GM19035 (cell line): Measurements from ENCODE around the gene FAM222A.

Experiments
- ATAC-seq: cut with Tn5 transposase; IDR thresholded peaks from one replicate; pipeline ENCODE4 v1.9.1; 2021; ENCODE audit not compliant: unreplicated experiment

FAM222A gene

GRCh38 chr12:109770861-109771670 lies 57.4 kb downstream of the FAM222A start:
- ATAC-seq: no peak

- no peak for ATAC-seq
Observed at GRCh38 chr12:109771746-109772621, 58.4 kb downstream of the FAM222A start.

GRCh38 chr12:109772622-109773321 lies 59.1 kb downstream of the FAM222A start:
- ATAC-seq: no peak

DNA sequence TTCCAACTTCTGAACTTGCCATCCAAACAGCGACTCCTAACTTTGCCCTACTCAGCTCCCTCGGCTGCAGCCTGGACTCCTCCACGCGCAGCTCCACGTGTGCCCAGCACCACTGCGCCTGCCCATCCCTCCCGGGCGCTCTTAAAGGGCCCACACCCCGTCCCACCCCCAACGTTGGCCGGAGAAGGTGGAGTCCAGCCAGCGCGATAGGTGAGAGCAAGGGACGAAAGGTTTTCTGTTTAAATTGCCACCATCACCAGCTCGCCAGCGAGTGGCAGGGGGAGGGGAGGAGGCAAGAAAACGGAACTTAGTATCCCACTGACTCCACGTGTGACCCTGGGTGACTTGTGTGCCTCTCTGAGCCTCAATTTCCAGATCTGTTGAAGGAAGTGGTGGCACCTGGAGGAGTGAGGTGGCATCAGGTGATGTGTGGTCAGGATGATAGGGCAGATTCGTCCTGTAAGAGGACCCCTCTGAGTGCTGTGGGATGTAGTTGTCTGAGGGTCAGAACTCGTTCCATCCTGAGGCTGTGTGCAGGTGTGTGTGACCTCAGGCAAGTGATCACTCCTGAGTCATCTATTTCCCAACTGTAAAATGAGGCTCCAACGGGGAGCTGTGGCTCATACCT lies 59.9 kb downstream of the FAM222A start:
- no peak for ATAC-seq

DNA sequence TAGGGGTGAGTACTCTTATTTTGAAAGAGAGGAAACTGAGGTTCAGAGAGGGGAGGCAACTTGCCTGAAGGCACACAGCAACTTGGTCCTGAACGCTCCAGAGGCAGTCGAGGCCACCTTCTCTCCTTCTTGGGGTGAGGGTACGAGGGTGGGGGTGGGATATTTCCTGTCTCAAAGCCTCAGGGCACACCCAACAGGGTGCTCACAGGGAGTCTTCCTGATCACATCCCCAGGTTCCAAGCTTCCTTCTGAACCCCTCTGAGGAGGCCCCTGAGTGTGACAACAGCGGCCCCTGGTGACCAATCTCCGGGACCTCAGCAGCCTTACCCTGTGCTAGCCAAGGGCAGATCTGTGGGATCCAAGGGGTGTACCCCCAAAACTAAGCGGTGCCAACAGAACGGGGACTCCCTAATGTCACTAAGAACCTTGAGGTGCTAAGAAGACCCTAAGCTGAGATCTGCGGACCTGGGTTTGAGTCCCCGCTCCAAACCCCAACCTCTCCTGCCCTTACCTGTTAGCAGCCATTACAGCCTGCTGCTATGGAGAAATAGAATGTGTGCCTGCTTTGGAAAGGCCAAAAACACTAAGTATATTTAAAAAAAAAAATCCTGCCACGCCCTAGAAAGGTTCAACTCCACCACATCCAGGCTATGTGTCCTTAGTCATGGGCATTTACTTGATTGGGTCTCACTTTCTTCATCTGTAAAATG lies 61.7 kb downstream of the FAM222A start:
- ATAC-seq: no peak

DNA sequence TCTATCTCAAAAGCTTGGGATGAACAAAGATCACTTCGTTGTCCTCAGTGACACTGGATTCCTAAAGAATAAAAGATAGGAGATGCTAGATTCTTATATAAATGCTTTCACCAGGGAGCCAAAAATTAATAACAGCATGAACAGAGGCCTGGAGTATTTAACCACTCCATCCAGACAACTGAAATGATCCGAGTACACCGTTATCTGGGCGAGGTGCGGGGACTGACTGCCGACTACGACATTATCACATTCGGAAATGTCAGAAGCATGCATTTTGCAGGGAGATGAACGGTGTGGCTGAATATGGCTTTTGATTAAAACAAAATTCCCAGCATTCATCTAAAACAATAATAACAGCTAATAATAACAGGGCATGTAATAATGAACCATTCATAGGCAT lies 63.0 kb downstream of the FAM222A start:
- ATAC-seq: no peak

DNA sequence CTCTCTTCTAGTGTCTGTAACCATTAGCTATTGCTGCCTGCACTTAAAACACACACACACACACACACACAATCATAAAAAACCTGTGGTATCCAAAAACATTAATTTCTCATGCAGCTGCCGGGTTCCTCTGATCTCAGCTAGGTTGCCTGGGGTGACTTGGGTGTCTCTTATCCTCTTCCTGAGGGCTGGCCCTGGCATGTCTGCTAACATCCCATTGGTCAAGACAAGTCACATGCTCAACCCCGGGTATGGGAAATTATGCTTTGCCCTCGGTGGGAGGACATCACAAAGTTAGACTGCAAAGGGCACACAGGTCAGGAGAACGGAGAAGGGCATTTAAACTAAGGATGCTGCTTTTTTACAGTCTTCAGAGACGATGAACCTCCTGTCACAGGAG lies 63.9 kb downstream of the FAM222A start:
- ATAC-seq: no peak

- no peak for ATAC-seq
Observed at GRCh38 chr12:109778684-109779083, 65.1 kb downstream of the FAM222A start.

DNA sequence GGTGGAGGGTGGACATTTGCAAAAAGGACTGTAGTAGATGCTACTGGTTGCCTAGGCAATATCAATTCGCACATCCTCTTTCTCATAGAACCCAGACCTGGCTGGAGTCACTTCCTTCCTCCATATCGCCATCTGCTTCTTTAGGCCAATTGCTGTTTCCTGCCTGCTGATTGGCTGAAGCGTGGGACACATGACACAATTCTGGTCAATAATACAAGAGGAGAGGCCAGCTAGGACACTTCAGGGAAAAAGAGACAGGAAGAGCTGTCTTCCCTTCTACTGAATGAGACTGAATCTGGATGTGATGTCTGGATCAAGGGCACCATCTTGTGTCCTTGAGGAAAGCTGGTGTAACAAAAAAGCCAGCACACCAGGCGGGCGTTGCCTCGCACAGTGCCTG lies 65.8 kb downstream of the FAM222A start:
- no peak for ATAC-seq

GRCh38 chr12:109781668-109782325 lies 68.2 kb downstream of the FAM222A start:
- ATAC-seq: no peak

GRCh38 chr12:109782326-109782703 lies 68.7 kb downstream of the FAM222A start:
- no peak for ATAC-seq

- ATAC-seq: no peak
Observed at GRCh38 chr12:109783135-109783964, 69.7 kb downstream of the FAM222A start.

GRCh38 chr12:109783965-109784244 lies 70.3 kb downstream of the FAM222A start:
- no peak for ATAC-seq

DNA sequence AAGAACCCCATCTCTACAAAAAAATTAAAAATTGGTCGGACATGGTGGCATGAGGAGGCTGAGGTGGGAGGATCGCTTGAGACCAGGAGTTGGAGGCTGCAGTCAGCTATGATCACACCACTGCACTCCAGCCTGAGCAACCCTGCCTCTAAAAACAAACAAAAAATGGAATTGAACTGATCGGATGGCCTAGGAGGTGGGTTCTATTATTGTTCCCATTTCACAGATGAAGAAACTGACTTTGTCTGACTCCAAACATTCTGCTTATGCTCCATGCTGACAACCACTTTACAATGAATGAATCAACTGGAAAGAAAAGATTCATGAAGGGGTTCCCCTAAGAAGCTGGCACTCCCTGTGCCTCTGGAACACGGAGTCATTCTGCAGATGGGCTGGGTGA lies 72.2 kb downstream of the FAM222A start:
- ATAC-seq: no peak

- ATAC-seq: no peak
Observed at GRCh38 chr12:109786799-109787198, 73.2 kb downstream of the FAM222A start.

DNA sequence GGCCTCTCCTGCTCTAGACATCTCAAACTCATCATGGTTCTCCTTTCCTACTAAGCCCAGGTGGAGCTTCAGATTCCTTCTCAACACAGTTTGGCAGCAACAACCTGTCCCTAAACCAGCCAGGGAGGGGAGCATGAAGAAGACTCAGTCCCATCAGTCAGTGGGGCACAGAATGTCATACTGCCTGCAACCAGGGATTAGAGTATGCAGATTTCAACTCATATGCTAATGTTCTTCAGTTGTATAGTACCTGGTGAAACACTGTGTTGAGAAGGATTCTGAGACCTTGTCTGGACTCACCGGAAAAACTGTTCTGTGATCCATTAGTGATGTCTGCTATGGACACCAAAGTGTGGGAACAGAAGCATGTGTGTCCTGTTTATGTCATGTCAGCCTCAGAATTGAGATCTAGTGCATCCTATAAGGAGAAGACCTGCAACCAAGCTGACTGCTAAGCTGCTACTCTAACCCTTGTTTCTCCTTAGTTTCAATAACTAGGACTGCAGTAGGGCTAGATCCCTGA lies 76.0 kb downstream of the FAM222A start:
- no peak for ATAC-seq

- no peak for ATAC-seq
Observed at GRCh38 chr12:109792992-109793391, 79.4 kb downstream of the FAM222A start.

DNA sequence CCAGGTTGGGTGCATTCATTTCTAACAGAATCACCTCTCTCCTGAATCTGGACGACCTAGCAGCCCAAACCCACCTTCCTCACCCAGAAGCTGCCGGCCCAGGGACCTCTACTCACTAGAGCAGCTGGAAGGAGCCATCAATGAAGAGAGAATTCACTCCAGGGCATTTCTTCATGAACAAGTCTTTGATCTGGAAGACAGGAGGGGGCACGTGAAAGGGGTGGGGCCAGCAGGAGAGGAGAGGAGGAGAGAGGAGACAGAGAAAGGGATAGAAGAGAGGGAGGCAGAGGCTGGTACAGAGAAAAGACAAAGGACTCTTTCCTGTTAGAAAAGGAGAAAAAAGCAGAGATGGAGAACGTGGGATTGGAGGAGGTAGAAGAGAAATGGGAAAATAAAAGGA lies 79.8 kb downstream of the FAM222A start:
- no peak for ATAC-seq
